Suprapubic skin (tissue), 4 donors: ENCODE results near the gene ANKRD11. TPM values are rescaled to one million over a fixed set of nuclear protein-coding genes. Genes with fewer than 3 reads are reported as not detected.
"Not testable (repeated sequence)": the region's sequence is repeated elsewhere in the genome, so short reads cannot be mapped to it uniquely, and the experiment has no call there.

Experiments
- DNase-seq, 2 donors: peaks; one replicate each; pipeline ENCODE4 v3.0.0-alpha.2; 2019; ENCODE audit warnings: low spot score in 2 of 2
- H3K27ac ChIP-seq: fragments of 200-600 bp; sonication (generic); one replicate; pipeline ENCODE4 v1.5.1; 2019
- H3K27me3 ChIP-seq: fragments of 200-600 bp; sonication (generic); one replicate; pipeline ENCODE4 v1.5.1; 2019
- H3K36me3 ChIP-seq: fragments of 200-600 bp; sonication (generic); one replicate; pipeline ENCODE4 v1.5.1; 2019
- H3K4me1 ChIP-seq: fragments of 200-600 bp; sonication (generic); one replicate; pipeline ENCODE4 v1.5.1; 2019
- H3K4me3 ChIP-seq: fragments of 200-600 bp; sonication (generic); one replicate; pipeline ENCODE4 v1.5.1; 2019; ENCODE audit warnings: mild to moderate bottlenecking
- H3K9me3 ChIP-seq: fragments of 200-600 bp; sonication (generic); one replicate; pipeline ENCODE4 v1.5.1; 2019
- EP300 ChIP-seq: sonication (generic); formaldehyde crosslinking; IDR thresholded peaks from one replicate; pipeline ENCODE4 v1.6.1; 2017; ENCODE audit warnings: antibody characterized with exemption
- POLR2A ChIP-seq, 2 donors: fragments of 450-650 bp; IDR thresholded peaks; one replicate each; pipeline ENCODE4 v1.6.1; 2017; ENCODE audit warnings: antibody characterized with exemption in 2 of 2, mild to moderate bottlenecking in 2 of 2, moderate library complexity in 2 of 2
- POLR2AphosphoS5 ChIP-seq, 3 donors: sonication (generic); formaldehyde crosslinking; IDR thresholded peaks; one replicate each; pipeline ENCODE4 v1.6.1; 2017; ENCODE audit warnings: antibody characterized with exemption in 3 of 3
- WGBS: methylation state at CpG from one replicate; pipeline ENCODE4 v1.1.5; 2018; 5-methylcytosine and 5-hydroxymethylcytosine counted together
- total RNA-seq, 4 donors: library from RNA; depleted of rRNA; stranded (reverse); fragments of >200 nt; gene quantifications; one replicate each; pipeline ENCODE4 v1.1.0, GENCODE V29; 2016
- TF ChIP-seq, protein P1 (sequence below), 2 donors: fragments of 200-600 bp in 1 of 2; fragments of 450-650 bp in 1 of 2; sonication (generic) in 1 of 2; IDR thresholded peaks; one replicate each; pipeline ENCODE4 v1.5.1; 2016 to 2019; ENCODE audit warnings: antibody characterized with exemption in 2 of 2, mild to moderate bottlenecking in 1 of 2, moderate library complexity in 1 of 2

The ANKRD11 gene
- total RNA-seq, 4 donors from 2014 or later: 85.4 to 212 (median 127) TPM

DNA sequence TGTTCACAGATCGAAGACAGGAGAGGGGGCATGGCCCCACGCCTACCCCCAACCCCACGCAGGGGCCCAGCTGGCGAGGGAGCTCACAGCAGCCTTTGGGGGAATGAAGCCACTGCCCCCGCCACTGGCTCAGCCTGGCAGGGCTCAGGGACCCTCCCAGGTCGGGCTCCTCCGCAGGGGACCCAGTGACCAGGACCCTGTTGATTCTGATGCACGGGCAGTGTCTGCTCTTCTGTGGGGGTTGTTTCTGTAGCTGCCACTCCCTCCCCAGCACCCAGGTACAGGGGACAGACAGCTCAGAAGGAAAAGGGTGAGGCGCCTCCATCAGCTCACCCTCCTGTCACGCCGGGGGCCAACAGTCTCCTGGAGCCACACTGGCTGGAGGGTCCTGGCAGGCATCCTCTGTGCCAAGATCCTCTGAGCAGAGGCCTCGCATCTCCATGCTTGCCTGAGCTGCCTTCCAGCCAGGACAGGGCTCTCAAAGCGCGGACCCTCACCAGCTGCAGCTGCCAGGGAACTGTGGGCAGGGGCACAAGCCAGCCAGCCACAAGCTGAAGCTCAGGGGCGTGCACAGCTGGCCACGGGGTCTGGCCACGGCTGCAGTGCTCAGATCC, 223.7 kb downstream of the ANKRD11 start:
- Histone ChIP-seq H3K27ac (no peak overlapping the region), H3K4me1 (no peaks in the 10 kb centered on the region), H3K9me3 (no peaks in the 10 kb centered on the region), H3K36me3 (peaks cover 55% of the 10 kb centered on the region), H3K27me3 (no peaks in the 10 kb centered on the region), H3K4me3 (no peak overlapping the region)
- DNase-seq: no peak
- 92% methylated on average over 8 of the region's 17 CpGs for WGBS
- TF ChIP-seq POLR2A (IDR thresholded peaks at IDR 0.05) (no peak), POLR2AphosphoS5 (IDR thresholded peaks at IDR 0.05) (no peak), EP300 (no peak)
- TF ChIP-seq, protein P1, sequence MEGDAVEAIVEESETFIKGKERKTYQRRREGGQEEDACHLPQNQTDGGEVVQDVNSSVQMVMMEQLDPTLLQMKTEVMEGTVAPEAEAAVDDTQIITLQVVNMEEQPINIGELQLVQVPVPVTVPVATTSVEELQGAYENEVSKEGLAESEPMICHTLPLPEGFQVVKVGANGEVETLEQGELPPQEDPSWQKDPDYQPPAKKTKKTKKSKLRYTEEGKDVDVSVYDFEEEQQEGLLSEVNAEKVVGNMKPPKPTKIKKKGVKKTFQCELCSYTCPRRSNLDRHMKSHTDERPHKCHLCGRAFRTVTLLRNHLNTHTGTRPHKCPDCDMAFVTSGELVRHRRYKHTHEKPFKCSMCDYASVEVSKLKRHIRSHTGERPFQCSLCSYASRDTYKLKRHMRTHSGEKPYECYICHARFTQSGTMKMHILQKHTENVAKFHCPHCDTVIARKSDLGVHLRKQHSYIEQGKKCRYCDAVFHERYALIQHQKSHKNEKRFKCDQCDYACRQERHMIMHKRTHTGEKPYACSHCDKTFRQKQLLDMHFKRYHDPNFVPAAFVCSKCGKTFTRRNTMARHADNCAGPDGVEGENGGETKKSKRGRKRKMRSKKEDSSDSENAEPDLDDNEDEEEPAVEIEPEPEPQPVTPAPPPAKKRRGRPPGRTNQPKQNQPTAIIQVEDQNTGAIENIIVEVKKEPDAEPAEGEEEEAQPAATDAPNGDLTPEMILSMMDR (IDR thresholded peaks at IDR 0.05): no peak

DNA sequence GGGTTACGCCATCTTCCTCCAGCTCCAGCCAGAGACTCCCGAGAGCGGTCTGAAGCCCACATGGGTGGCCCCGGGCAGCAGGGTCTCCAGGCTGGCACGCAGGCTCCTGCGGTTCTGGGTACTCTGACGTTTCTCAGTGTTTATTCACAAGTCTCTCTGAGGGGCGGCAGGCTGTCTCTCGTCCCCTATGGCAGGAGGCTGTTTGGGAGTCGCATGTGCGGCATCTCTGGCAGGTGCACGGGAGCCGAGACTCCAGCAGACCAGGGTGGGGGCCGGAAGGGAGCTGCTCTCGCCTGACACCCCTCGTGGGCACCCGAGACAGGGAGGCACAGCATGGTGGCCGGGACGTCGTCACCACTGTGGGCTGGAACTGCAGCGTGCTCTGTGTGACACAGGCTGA, 224.7 kb downstream of the ANKRD11 start:
- no peak for DNase-seq
- Histone ChIP-seq H3K4me1 (no peaks in the 10 kb centered on the region), H3K27ac (no peak overlapping the region), H3K4me3 (no peak overlapping the region), H3K27me3 (no peaks in the 10 kb centered on the region), H3K9me3 (no peaks in the 10 kb centered on the region), H3K36me3 (peaks cover 45% of the 10 kb centered on the region)
- TF ChIP-seq, protein P1 (IDR thresholded peaks at IDR 0.05): no peak
- 91% methylated on average over 13 of the region's 21 CpGs for WGBS

GRCh38 chr16:89264800-89265550, 225.4 kb downstream of the ANKRD11 start:
- H3K4me3 ChIP-seq: no peak overlapping the region
- no peak overlapping the region for H3K27ac ChIP-seq
- no peak for DNase-seq
- peaks cover 38% of the 10 kb centered on the region for H3K36me3 ChIP-seq
- TF ChIP-seq, protein P1 (IDR thresholded peaks at IDR 0.05): no peak
- 80% methylated on average over 14 of the region's 19 CpGs for WGBS
- no peaks in the 10 kb centered on the region for H3K4me1 ChIP-seq
- no peaks in the 10 kb centered on the region for H3K27me3 ChIP-seq
- no peaks in the 10 kb centered on the region for H3K9me3 ChIP-seq

- no peak for DNase-seq
- Histone ChIP-seq H3K36me3 (peaks cover 15% of the 10 kb centered on the region), H3K9me3 (no peaks in the 10 kb centered on the region), H3K27me3 (peaks cover 1% of the 10 kb centered on the region), H3K4me1 (peaks cover 9% of the 10 kb centered on the region), H3K27ac (no peak overlapping the region), H3K4me3 (no peak overlapping the region)
- 88% methylated on average over 28 of the region's 30 CpGs for WGBS
- no peak for TF ChIP-seq EP300
- no peak for TF ChIP-seq POLR2AphosphoS5 (IDR thresholded peaks at IDR 0.05)
- TF ChIP-seq, protein P1 (IDR thresholded peaks at IDR 0.05): no peak
- no peak for TF ChIP-seq POLR2A (IDR thresholded peaks at IDR 0.05)
Measured at GRCh38 chr16:89261691-89262563, 228.4 kb downstream of the ANKRD11 start.

- H3K27ac ChIP-seq, H3K4me3 ChIP-seq, H3K27me3 ChIP-seq, H3K36me3 ChIP-seq, H3K9me3 ChIP-seq, DNase-seq: not testable (repeated sequence)
- H3K4me1 ChIP-seq: peaks cover 14% of the 10 kb centered on the region
- 95% methylated on average over 13 of the region's 13 CpGs for WGBS
Measured at GRCh38 chr16:89259901-89260300, 230.5 kb downstream of the ANKRD11 start.
